HK-2 (cell line): Measurements from ENCODE around the gene KCNK1.
"Not testable (repeated sequence)": the region's sequence is repeated elsewhere in the genome, so short reads cannot be mapped to it uniquely, and the experiment has no call there.

Experiments
- DNase-seq: peaks from one replicate; pipeline ENCODE4 v3.0.0-alpha.2; 2018; ENCODE audit not compliant: unreplicated experiment

The KCNK1 gene

DNA sequence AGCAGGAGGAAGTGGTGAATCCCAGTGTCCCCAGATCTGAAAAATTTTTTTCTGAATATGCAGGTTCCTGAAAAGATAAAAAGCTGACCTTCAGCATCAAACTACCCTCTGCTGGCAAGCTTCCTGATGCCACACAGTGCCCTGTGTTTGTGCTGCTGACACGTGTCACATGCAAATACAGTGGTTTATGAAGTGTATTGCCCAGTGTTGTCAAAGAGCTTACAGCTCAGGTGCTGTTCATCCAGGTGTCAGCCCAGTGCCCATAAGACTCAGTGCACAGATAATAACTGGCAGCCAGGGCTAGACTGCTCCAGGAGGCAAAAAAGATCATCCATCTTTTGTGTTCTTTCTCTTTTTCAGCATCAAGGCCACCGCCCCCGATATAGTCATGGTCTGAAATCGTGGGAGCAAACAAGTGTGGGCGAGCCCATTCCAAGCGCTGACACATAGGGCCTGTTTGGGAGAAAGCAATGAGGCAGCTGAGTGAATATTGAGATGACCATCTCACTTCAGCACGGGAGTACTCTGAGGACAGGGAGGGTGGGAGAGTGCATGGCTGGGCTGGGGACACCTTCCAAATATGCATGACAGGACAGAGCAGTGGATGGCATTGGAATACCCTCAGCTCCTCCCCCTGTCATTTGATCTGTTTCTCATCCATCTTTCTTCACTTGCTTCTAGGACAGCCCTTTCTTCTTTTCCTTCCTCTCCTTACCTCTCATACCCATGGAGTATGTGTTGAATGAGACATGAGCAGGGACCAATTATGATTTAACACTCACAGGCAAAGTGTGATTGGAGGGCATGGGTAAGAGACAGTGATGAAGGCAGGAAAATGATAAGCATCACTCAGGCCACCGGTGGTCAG lies 6.4 kb upstream of the KCNK1 start:
- DNase-seq = no peak

DNA sequence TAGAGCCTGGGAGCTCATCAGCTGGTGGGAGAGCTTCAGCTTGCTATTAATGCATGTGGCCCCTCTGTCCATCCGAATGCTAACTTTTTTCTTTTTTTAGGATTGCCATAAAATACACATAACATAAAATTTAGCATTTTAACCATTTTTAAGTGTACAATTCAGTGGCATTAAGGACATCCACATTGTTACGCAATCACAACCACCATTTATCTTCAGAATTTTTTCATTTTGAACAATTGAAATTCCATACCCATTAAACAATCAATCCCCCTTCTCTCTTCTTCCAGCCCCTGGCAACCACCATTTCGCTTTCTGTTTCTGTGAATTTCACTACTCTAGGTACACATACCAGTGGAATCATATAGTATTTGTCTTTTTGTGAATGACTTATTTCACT lies 4.9 kb upstream of the KCNK1 start:
- DNase-seq = no peak

DNA sequence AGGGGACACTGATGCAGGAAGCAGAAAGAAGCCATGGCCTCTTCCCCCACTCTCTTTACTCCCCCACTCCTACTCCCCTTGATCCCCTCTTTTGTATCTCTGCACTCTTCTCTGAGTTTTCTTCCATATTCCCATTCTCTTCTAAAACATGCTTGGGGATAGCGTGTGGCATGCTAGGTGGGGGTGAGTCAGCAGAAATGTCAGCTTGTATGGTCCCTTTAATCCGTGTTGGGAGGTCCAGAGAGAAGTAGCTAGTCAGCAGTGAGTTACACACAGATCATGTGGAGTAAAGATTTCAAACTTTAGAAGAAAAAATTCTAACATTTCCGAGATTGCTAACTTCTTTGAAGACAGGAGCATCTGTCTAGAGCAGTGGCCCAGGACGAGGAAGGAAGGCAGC lies 4.0 kb upstream of the KCNK1 start:
- DNase-seq = no peak

DNA sequence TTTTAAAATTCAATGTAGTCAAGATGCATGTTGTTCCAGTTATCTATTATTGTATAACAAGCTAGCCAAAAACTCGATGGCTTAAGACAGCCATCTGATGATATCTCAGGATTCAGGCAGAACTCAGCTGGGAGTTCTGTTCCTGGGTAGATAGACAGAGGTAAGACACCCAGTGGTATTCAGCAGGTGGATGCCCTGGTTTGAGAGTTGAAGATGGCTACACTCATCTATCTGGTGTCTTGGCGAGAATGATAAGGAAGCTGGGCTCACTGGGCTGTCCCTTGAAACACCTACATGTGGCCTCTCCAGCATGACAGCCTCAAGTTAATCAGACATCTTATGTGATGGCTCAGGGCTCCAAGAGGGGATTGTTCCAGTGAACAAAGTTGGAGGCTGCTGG lies 3.3 kb upstream of the KCNK1 start:
- DNase-seq = no peak

DNA sequence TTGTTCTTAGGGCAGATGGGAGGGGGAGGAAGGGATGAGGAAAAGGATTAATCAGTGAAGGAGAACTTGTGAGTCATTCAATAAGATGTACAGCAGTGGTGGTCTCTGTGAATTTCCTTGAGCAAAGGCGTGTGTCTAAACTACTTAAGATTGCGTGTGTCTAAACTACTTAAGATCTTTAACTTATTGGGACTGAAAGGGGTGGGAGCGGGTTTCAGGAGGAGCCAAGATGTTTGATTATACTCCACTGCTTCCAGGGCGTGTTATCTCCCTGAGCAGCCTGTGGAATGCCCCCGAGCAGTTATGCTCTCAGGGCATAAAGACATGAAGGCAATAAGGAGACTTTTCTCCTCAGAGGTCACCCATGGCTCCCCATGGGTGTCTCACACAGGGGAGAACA lies 2.5 kb upstream of the KCNK1 start:
- not testable (repeated sequence) for DNase-seq

DNA sequence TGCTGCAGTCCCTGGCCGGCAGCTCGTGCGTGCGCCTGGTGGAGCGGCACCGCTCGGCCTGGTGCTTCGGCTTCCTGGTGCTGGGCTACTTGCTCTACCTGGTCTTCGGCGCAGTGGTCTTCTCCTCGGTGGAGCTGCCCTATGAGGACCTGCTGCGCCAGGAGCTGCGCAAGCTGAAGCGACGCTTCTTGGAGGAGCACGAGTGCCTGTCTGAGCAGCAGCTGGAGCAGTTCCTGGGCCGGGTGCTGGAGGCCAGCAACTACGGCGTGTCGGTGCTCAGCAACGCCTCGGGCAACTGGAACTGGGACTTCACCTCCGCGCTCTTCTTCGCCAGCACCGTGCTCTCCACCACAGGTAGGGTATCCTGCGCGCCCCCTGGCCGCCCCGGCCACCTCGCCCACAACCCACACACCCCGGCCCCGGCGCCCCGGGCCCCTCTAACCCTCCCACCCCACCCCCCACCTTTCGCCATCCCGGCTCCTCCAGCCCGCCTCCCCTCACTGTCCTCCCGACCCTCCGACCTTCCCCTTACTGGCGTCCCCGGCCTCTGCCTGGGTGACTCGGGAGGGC lies 352 bp downstream of the KCNK1 start:
- peak; percentile 61 for DNase-seq

DNA sequence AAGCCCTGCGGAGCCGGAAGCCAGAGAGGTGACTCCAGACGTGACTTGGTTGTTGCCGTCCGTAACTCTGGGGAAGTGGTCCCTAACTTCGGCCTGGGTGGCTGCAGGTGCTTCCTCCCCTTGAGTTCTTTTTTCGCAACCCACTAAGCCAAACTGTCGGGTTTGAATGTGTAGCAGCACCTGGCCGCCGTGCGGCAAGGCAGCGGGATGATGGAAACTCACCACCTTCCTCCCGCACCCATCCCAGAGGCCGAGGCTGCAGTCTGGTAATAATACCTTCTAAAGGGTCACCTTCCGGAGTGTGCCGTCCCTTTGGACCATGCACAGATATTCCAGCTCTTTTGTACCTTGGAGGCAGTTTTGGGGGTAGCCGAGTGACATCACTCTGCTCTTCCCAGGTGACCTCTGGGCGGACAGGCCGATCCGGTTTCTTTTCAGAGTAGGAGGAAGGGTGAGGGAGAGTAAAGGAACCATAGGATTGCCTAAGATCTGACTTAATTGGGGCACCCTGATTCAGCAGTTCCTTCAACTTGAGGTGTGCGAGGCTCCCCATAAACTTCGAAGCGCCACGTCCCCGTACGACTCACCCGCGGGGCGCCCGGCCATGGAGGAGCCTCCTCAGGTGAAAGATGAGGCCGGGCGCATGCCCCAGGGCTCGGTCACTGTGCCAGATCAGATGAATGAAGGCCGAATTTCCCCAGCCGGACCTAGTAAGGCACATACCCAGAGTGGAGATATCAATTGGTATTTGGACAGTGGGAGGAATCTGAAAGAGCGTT lies 1.0 kb downstream of the KCNK1 start:
- peak; percentile 31 for DNase-seq

DNA sequence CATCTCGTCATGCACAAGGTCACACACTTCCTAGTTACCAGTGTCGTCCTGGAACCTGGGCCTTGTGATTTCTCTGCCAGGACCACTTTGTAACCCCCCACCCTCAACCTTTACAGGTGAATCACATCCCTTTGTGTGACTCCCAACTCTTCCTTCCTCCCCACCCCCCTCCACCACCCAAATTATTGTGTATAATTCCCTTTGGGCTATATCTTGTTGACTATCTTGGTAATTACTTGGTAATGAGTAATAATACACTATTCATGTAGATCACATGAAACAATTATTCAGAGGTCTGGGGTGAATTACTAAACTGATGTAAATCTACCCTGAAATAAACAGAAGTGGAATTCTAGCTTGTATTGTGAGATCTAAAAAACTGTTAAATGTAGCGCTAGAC lies 1.7 kb downstream of the KCNK1 start:
- DNase-seq = no peak

DNA sequence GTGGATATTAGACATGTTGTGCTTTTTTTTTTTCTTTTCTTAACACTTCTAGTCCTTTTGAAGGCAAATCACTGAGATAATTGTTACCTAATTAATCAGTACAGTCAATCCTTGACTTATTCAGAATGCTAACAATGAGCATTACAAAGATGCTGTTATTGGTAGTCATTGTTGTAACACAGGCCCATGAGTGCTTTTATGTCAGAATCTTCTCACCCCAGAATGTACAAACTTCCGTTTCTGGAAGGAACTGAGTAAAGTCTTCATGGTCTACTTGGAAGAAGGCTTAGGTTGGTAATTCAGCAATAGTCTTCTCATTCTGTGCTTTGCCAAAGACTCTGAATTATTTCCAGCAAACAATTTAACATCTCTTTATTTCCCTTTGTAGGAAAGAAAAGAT lies 3.1 kb downstream of the KCNK1 start:
- no peak for DNase-seq

DNA sequence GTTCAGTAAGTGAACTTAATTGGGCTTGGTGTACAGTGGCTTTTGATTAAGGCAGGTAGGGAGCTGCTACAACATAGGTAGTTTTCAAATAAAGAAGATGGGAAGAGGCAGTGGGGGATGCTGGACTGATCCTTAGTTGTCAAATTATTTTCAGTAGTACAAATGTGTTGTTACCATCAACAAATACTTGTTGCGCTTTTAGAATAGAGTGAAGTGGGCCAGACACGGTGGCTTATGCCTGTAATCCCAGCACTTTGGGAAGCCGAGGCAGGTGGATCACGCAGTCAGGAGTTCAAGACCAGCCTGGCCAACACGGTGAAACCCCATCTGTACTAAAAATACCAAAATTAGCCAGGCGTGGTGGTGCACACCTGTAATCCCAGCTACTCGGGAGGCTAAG lies 5.5 kb downstream of the KCNK1 start:
- not testable (repeated sequence) for DNase-seq

DNA sequence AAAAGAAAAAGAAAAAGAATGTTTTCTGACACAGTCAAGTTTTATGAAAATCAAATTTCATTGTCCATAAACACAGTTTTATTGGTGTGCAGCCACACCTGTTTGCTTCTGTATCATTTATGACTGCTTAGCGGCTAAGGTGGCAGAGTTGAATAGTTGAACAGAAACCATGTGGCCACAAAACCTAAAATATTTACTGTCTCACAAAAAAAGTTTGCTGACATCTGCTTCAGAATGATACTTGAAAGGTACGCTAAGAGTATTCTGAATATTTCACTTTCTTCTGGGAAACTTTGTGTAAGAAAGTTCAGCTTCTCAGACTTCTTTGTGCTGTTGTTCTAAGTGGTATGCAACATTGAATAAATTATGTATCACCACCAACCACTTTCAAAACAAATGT lies 6.2 kb downstream of the KCNK1 start:
- no peak for DNase-seq

DNA sequence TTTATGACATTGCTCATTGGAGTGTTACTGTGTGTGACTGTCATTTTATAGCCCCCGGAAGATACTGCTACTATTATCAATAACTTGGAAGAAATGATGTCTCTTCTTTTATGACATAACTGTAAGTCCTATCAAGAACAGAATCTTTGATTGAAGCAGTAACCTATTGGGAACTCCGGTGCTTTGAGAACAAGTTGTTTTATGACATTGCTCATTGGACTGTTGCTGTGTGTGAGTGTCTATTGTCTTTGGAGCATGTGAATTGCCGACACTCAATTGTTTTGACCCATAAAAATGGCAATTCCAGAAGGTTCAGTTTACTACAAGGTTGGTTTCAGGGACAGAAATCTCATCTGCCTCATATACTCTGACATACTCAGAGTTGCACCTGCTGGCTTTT lies 8.0 kb downstream of the KCNK1 start:
- DNase-seq = no peak

DNA sequence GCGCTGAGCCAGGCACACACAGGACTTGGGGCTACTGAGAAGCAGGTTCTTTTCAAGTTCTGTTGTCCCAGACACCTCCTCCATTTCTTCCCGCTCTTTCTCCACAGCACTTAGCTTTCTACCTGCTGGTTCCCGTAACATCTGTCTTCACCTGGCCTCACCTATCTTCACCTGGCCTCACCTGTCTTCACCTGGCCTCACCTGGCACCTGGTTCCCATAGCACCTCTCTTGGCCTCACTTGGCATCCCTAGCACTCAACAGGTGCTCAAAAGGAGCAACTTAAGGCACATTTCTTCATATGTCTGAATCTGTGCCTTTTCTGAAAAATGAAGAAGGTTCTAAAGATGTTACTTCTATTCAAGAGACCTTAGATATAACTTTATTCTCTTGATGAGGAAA lies 10.4 kb downstream of the KCNK1 start:
- DNase-seq = no peak

DNA sequence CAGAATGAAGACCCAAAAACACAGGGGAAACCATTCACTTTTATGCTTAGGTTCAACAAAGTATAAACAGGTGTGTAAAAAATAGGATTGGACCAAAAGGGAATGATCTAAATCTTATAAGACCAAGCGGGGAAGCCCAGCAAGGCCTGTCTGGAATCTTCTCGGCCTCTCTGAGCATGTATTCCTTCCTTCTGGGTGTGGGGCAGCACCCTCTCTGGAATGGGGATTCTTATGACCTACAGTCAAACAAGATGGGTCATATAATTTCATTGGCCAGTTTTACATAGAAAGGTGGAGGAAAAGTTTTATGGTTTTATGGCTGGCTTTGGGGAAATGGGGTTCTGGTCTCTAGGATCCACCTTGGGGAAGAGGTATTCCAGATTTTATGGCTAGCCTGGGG lies 11.2 kb downstream of the KCNK1 start:
- no peak for DNase-seq

DNA sequence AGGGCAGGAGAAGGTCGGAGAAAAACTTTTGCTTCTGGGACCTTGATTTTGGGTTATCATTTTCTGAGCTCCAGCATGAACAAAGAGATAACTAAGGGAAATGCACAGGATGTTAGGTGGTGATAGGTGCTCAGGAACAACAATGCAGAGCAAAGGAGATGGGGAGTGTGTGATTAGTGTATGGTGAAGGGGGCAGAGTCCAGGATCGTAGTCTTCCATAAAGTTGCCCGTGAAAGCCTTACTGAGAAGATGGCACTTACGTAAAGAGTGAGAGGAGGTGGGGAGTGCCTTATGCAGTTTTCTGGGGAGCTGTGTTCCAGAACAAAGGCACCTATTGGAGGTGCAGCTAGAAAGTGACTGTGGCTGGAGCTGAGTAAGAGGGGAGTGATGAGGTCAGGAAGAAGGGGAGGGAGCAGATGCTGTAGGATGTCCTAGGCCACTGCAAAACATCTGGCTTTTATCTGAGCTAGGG lies 11.6 kb downstream of the KCNK1 start:
- DNase-seq = no peak

DNA sequence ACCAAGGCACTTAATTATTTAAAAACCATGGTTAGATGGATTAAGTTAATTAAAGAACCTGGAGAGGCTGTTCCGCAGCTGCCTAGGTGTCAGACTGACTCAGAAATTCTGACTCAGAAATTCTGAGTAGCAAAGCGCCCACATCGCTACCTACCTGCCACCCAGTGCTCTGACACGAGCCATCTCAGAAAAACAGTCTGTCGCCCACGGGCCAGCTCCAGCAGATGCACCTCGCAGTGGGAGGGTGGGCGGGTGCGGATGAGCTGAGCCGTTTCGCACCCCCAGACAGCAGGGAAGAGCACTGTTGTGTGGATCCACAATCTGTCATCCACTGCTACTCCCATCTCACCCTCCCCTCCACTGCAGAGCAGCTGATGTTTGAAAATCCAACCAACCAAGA lies 13.5 kb downstream of the KCNK1 start:
- DNase-seq = no peak

DNA sequence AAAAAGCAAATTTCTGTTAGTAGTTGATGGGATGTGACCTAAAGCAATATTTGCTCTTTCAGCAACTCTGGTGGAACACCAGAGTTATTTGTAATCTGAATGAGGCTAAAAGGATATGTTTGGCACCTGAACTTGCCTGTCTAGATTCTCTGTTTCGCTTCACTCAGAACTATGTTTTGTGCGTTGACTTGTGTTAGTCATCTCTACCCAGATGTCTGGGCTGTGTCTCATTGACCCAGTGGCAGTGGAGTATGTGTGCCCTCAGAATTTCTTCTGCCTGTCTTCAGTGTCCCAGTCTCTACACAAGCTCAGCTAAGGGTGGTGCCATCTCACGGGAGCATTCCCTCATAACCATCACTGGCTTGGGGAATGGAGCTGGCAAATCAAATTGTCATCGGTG lies 13.9 kb downstream of the KCNK1 start:
- DNase-seq = no peak

DNA sequence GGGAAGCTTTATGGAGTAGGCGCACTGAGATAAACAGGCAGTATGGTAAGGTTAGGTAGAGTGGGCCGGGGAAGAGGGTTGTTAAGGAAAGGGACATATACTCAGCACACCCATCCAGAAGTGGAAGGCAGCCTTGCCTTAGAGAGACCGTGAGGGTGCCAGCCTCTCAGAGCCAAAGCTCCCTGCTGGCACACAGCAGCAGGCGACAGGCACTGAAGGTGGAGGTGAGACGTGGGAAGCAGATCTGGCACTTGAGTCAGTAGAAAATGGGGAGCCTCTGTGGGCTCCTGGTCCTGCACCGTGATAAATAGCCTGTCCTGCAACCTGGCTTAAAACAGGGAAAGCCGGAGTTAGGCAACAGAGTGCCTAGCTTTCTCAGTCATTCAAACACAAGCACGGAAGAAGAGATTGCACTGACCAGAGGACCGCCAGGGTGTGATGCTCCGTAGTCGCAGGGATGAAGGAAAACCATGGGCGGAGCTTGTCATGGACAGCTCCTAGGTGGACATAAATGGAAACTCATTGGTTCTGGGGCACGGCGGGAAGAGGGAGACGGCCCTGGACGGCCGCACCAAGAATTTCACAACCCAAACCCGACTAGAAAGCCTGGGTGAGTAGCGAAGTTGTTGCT lies 15.5 kb downstream of the KCNK1 start:
- no peak for DNase-seq

DNA sequence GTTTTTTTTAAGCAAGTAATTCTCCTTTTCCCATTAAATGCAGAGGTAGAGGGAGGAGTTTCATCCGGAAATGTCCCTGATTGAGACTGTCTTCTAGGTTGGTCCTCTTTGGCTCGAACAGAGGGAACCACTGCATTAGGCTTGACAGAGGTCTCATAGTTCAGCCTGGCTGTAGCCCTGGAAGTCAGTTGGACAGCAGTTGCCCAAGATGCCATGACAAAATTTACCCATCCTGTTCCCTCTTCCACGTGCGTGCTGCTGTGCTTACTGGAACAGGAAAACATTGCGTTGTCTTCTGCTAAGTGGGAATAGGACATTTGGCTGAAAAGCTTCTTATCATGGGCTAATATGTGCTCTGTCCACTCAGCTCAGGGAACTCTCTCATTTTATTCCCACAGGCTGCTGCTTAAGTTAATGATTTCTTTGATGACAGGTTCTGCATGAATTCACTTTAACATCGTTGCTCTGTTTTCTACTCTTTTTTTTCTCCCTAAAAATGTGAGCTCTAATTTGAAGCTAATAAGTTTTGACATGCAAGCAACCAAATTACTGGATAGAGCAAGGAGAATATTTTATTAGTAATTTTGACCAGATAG lies 18.0 kb downstream of the KCNK1 start:
- DNase-seq = peak; percentile 12

DNA sequence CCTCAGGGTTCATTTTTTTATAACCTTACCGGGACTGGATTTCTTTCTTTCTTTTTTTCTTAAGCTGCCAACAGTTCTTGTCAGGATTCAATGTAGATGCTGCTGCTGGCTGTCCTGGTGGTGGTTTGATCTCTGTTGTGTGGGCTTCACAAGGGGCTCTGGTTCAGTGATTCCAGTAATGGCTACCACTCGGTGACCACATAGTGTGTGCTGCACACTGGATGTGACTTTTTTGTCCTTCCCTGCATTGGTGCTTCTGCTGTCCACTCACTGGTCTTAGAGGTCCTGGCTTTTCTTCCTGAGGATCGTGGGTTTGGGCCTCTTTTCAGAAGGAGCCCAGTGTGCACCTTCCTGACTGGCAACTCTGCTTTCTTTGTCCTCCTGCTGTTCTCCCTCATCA lies 18.5 kb downstream of the KCNK1 start:
- DNase-seq = no peak

DNA sequence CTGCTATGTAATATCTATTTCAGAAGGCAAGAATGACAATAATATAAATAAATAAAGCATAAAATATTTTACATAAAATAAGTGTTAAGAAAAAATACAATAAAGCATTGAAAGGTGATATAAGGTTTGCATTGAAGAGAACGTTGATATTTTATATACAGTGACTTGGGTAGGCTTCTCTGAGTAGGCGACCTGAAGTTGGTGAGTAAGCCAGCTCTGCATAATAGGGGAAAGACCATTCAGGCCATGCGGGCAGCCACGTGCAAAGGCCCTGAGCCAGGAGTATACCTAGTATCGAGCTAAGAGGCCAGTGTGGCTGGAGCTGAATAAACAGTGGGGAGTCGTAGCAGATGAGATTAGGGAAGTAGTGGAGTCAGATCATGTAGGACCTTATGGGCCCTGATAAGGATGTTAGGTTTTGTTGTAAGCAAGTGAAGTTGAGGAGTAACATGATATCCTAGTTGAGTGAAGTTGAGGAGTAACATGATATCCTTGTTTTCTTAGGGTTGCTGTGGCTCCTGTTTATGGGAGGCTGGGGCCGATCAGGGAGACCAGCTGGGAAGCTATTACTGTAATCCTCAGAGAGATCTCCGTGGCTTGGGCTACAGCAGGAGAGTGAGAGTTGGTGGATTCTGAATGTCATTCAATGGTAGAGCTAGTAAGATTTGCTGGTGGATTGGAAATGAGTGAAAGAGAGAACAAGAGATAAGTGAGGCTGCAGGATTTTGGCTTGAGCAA lies 22.0 kb downstream of the KCNK1 start:
- DNase-seq = peak; percentile 74
